Measurements from ENCODE around the gene CACNA1C. TPM values are rescaled to one million over a fixed set of nuclear protein-coding genes. Genes with fewer than 3 reads are reported as not detected.

The CACNA1C gene
- total RNA-seq, 1 donor from 2014 or later, result 1.6 TPM

DNA sequence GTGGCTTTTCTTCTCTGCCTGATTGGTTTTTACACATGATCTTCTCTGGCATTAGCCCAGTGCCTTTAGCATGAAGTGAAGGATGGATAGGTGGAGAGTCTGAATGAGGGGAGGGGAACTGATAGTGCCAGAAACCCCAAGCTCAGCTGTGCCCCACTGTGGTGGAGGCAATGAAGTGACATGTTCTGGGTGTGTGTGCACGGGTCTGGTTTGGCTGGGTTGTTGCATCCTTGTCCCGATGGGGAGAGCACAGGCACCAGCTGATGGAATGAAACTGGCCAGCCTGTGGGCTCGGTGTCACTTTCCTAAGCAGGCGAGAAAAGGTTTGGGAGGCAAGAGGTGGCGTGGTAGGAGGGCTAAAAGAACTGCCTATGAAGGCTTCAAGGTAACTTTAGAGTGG lies 65.3 kb downstream of the CACNA1C start:
- DNase-seq (ENCODE audit: low read depth, low spot score), result no peak
- H3K9me3 Mint-ChIP-seq, result no peaks in the 10 kb centered on the region
- TF ChIP-seq, protein P1, sequence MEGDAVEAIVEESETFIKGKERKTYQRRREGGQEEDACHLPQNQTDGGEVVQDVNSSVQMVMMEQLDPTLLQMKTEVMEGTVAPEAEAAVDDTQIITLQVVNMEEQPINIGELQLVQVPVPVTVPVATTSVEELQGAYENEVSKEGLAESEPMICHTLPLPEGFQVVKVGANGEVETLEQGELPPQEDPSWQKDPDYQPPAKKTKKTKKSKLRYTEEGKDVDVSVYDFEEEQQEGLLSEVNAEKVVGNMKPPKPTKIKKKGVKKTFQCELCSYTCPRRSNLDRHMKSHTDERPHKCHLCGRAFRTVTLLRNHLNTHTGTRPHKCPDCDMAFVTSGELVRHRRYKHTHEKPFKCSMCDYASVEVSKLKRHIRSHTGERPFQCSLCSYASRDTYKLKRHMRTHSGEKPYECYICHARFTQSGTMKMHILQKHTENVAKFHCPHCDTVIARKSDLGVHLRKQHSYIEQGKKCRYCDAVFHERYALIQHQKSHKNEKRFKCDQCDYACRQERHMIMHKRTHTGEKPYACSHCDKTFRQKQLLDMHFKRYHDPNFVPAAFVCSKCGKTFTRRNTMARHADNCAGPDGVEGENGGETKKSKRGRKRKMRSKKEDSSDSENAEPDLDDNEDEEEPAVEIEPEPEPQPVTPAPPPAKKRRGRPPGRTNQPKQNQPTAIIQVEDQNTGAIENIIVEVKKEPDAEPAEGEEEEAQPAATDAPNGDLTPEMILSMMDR (conservative IDR thresholded peaks at IDR 0.05), result no peak
- H3K4me3 Mint-ChIP-seq, result no peak overlapping the region
- no peaks in the 10 kb centered on the region for H3K4me1 Mint-ChIP-seq
- H3K27ac Mint-ChIP-seq (ENCODE audit: unreplicated experiment), result no peak overlapping the region
- no peaks in the 10 kb centered on the region for H3K27me3 Mint-ChIP-seq (ENCODE audit: low read depth)
- H3K36me3 Mint-ChIP-seq (ENCODE audit: low read depth), result no peaks in the 10 kb centered on the region

DNA sequence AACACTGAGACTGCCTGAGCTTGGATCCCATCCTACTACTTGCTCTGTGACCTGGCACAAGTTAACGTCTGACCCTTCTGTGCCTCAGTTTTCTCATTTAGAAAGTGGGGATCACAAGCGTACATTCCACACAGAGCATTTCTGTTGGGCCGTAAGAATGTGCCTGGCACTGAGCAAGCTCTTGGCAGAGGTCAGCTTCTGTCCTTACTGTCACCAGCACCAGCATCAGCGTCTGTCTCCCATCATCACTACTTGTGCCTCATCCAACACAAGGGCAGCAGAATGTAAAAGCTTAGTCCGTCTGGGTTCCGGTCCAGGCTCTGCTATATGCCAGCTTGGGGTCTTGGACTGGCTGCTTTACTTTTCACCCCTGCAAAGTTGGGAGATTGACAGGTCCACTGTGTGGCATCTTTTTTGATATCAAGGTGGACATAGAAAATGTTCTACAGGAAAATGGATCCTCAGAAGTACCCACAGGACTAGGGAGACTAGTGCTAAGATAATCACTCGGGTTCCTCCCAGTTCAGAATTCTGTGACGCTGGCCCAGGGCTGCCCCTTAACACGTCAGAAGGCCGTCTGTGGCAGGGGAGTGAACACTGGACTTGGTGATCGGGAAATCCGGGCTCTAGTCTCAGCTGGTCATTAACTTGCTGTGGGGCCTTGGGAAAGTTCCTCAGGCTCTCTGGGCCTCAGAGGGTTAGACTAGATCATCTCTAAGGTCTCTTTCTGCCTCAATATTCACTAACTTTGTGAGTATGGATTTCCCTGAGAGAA lies 65.9 kb downstream of the CACNA1C start:
- Mint-ChIP-seq H3K4me3 (no peak overlapping the region), H3K36me3 (ENCODE audit: low read depth) (no peaks in the 10 kb centered on the region), H3K27ac (ENCODE audit: unreplicated experiment) (no peak overlapping the region), H3K9me3 (no peaks in the 10 kb centered on the region), H3K27me3 (ENCODE audit: low read depth) (no peaks in the 10 kb centered on the region), H3K4me1 (no peaks in the 10 kb centered on the region)
- no peak for DNase-seq (ENCODE audit: low read depth, low spot score)
- TF ChIP-seq, protein P1 (conservative IDR thresholded peaks at IDR 0.05), result no peak

DNA sequence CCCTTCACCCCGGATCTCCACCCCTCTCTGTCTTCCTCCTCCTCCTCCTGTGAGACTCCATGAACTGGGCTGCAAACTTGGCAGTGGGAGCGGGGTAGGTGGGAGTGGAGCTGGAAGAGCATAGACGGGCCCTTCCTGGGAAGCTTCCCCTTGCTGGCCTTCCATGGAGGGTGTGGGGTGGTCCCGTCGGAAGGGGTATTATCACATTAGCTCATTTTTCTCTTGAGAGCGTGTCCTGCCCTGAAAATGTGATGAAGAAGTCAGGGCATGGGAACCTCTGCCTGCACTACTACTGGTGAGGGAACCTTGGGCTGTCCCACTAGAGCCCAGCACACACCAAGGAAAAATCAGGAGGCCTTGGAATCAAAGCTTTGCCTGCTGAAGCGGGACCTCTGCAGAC lies 66.5 kb downstream of the CACNA1C start:
- Mint-ChIP-seq H3K27me3 (ENCODE audit: low read depth) (no peaks in the 10 kb centered on the region), H3K27ac (ENCODE audit: unreplicated experiment) (no peak overlapping the region), H3K9me3 (no peaks in the 10 kb centered on the region), H3K4me3 (no peak overlapping the region), H3K36me3 (ENCODE audit: low read depth) (no peaks in the 10 kb centered on the region), H3K4me1 (no peaks in the 10 kb centered on the region)
- TF ChIP-seq, protein P1 (conservative IDR thresholded peaks at IDR 0.05), result no peak
- no peak for DNase-seq (ENCODE audit: low read depth, low spot score)

DNA sequence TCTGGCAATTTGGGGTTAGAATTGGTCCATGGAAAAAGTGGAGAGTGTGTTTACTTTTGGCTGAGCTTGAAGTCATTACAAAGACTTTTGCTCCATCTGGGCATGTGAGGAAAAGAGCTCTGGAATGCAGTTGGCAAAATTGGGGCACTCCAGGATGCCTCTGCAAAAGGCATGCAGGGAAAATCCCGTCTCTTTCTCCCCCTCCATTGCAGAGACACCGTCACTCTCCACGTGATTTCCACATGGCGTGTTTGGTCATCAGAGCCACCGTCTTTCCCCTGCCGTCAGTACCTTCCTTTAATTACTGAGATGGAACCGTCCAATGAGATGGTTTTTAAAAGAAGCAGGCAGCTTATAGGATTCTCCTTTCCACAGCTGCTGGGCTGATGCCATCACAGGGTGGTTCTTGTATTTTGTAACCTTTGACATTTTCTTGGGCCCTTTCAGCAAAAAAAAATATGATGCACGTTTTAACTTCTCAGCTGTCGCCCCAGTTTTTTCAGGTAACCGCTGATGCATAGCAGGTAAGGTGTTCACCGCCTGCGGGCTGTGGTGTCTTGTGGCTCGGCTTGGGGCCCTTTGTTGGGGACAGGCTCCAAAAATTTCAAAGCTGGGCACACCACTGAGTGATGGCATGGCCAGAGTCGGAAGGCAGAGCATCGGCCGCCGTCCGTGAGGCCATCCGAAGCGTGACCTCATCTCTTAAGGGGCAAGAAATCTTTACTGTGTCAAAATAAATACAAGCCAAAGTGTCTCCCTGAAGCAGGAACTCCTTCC lies 68.4 kb downstream of the CACNA1C start:
- Mint-ChIP-seq H3K4me3 (no peak overlapping the region), H3K27ac (ENCODE audit: unreplicated experiment) (no peak overlapping the region), H3K27me3 (ENCODE audit: low read depth) (no peaks in the 10 kb centered on the region), H3K9me3 (no peaks in the 10 kb centered on the region), H3K36me3 (ENCODE audit: low read depth) (no peaks in the 10 kb centered on the region), H3K4me1 (no peaks in the 10 kb centered on the region)
- DNase-seq (ENCODE audit: low read depth, low spot score), result no peak
- TF ChIP-seq, protein P1 (conservative IDR thresholded peaks at IDR 0.05), result no peak

DNA sequence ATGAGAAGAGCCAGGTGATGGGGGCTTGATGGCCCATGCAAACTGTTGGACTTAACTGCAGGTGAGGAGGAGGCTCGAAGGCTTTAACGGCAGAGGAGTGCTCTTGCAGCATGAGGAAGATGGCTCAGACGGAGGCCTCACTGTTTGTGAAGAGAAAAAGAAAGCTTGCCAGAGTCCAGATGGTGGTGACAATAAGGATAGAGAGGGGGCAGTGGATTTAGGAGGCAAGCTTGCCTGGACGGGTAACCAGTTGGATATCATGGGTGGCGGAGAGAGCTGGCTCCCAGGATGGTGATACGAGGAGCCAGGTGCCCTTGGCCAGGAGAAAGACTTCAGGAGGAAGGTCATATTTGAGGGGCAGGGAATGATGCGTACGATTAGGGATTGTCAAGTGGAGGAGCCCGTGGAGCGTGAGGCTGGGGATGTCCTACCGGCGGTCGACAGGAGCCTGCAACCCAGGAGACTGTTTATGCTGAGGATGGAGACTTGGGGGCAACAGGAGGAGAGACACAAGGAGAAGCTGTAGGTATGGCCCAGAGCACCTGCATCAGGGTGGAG lies 71.8 kb downstream of the CACNA1C start:
- peaks cover 10% of the 10 kb centered on the region for H3K27me3 Mint-ChIP-seq (ENCODE audit: low read depth)
- no peaks in the 10 kb centered on the region for H3K9me3 Mint-ChIP-seq
- TF ChIP-seq, protein P1 (conservative IDR thresholded peaks at IDR 0.05), result no peak
- no peaks in the 10 kb centered on the region for H3K36me3 Mint-ChIP-seq (ENCODE audit: low read depth)
- DNase-seq (ENCODE audit: low read depth, low spot score), result no peak
- no peaks in the 10 kb centered on the region for H3K4me1 Mint-ChIP-seq
- H3K4me3 Mint-ChIP-seq, result no peak overlapping the region
- no peak overlapping the region for H3K27ac Mint-ChIP-seq (ENCODE audit: unreplicated experiment)
